ENCODE results near the gene KRTAP4-6.
"Not testable (repeated sequence)": the region's sequence is repeated elsewhere in the genome, so short reads cannot be mapped to it uniquely, and the experiment has no call there.

- TF ChIP-seq, protein P1, sequence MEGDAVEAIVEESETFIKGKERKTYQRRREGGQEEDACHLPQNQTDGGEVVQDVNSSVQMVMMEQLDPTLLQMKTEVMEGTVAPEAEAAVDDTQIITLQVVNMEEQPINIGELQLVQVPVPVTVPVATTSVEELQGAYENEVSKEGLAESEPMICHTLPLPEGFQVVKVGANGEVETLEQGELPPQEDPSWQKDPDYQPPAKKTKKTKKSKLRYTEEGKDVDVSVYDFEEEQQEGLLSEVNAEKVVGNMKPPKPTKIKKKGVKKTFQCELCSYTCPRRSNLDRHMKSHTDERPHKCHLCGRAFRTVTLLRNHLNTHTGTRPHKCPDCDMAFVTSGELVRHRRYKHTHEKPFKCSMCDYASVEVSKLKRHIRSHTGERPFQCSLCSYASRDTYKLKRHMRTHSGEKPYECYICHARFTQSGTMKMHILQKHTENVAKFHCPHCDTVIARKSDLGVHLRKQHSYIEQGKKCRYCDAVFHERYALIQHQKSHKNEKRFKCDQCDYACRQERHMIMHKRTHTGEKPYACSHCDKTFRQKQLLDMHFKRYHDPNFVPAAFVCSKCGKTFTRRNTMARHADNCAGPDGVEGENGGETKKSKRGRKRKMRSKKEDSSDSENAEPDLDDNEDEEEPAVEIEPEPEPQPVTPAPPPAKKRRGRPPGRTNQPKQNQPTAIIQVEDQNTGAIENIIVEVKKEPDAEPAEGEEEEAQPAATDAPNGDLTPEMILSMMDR (IDR thresholded peaks at IDR 0.05) = not testable (repeated sequence)
- not testable (repeated sequence) for TF ChIP-seq POLR2A, EP300 (IDR thresholded peaks at IDR 0.05)
These were observed 22.4 kb downstream of the KRTAP4-6 start, which contains the start of gene KRTAP4-11 for GRCh38 chr17:41117846-41118386.

Data from upper lobe of left lung (tissue), 4 donors.